NB4 (cell line): ENCODE results near the gene SH2B3.
A peak's percentile ranks its signal among the peaks of the same experiment; 100 is the strongest.

ENCODE experiments used
- DNase-seq: peaks from one replicate; pipeline ENCODE4 v3.0.0; 2010; ENCODE audit warnings: low read depth
- H3K4me3 ChIP-seq: one replicate; pipeline ENCODE4 v1.5.1; 2011; ENCODE audit warnings: mild to moderate bottlenecking, low read depth, low read length, moderate library complexity
- CTCF ChIP-seq: IDR thresholded peaks from one replicate; pipeline ENCODE4 v1.5.1; 2012; ENCODE audit warnings: low read depth, low read length
- MAX ChIP-seq: IDR thresholded peaks from 2 replicates; pipeline ENCODE4 v1.6.1; 2011; ENCODE audit warnings: low read depth, low read length
- MYC ChIP-seq: IDR thresholded peaks from 2 replicates; pipeline ENCODE4 v1.6.1; 2011; ENCODE audit warnings: low read depth, low read length
- POLR2A ChIP-seq: IDR thresholded peaks from 2 replicates; pipeline ENCODE4 v1.6.1; 2011; ENCODE audit warnings: mild to moderate bottlenecking; ENCODE audit not compliant: insufficient read length; ENCODE audit errors: extremely low read depth

Gene SH2B3

GRCh38 chr12:111405859-111406473 lies at the start of gene SH2B3:
Gene SH2B3, plus strand, starts transcription at chr12:111405923. Its CDS starts 12,223 bp downstream, at chr12:111418146.
- DNase-seq, result no peak
- H3K4me3 ChIP-seq, result peak within 1 kb of the TSS; percentile 93

GRCh38 chr12:111359231-111359913 lies 46.4 kb upstream of the SH2B3 start:
- peak; percentile 85 for DNase-seq
- TF ChIP-seq CTCF, result no peak
- no peak for TF ChIP-seq POLR2A
- no peak for TF ChIP-seq MAX
- TF ChIP-seq MYC, result no peak

More at GRCh38 chr12:111405859-111406473, at the start of gene SH2B3:
- TF ChIP-seq POLR2A (peak; percentile 64), MAX (peak; percentile 1; the same call in 1 of the 2 replicates), CTCF (no peak)

GRCh38 chr12:111359914-111360276 lies 45.8 kb upstream of the SH2B3 start:
- H3K4me3 ChIP-seq, result no peak overlapping the region
- no peak for TF ChIP-seq CTCF
- no peak for TF ChIP-seq MYC
- no peak for TF ChIP-seq POLR2A
- TF ChIP-seq MAX, result no peak
- no peak for DNase-seq

More at GRCh38 chr12:111359231-111359913, 46.4 kb upstream of the SH2B3 start:
- H3K4me3 ChIP-seq, result no peak overlapping the region

GRCh38 chr12:111360325-111360930 lies 45.3 kb upstream of the SH2B3 start:
- TF ChIP-seq CTCF (no peak), MYC (no peak)
- H3K4me3 ChIP-seq, result no peak overlapping the region

GRCh38 chr12:111361073-111361716 lies 44.5 kb upstream of the SH2B3 start:
- no peak for TF ChIP-seq CTCF
- no peak for TF ChIP-seq POLR2A
- no peak for TF ChIP-seq MYC
- TF ChIP-seq MAX, result no peak
- H3K4me3 ChIP-seq, result no peak overlapping the region
- no peak for DNase-seq

More at GRCh38 chr12:111360325-111360930, 45.3 kb upstream of the SH2B3 start:
- no peak for DNase-seq
